Measurements from ENCODE around the gene TNFRSF9. TPM values are rescaled to one million over a fixed set of nuclear protein-coding genes. Genes with fewer than 3 reads are reported as not detected.

Gene TNFRSF9
- total and polyA plus RNA-seq, 9 of the 15 experiments (the other 6 are each of a cell fraction or from before 2014, with no cell fraction given), result 0.04 to 0.29 (median 0.08) TPM; not detected in 1

DNA sequence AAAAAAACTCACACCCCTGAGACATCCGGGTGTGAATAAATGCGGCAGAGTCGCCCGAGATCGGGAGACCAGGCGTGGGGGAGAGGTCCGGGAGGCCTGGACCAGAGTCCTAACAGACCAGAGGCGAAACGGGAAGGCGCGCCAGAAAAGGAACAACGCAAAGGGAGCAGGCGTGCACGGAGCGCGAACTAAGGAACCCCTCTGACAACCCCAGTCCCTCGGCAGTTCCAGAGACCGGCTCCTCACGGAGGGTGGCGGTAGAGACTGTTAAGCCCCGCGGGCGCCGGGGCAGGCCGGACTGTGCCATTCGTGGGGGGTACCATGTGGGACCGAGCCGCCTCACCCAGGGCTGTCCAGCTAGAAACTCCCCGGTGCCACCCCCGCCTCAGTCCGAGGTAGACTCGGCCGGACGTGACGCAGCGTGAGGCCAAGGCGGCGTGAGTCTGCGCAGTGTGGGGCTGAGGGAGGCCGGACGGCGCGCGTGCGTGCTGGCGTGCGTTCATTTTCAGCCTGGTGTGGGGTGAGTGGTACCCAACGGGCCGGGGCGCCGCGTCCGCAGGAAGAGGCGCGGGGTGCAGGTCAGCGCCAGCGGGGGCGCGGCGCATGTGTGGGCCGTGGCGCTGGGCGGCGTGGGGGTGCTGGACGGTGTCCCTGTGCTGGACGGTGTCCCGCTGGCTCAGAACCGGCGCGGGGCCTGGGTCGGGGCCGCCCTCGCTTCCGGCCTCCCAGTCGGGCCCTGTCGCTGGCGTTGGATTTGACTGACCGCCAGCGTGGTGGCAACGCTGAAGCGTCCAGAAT, 20.8 kb upstream of the TNFRSF9 start, which contains the start of gene PARK7 (continued):
- TF ChIP-seq, protein P1, sequence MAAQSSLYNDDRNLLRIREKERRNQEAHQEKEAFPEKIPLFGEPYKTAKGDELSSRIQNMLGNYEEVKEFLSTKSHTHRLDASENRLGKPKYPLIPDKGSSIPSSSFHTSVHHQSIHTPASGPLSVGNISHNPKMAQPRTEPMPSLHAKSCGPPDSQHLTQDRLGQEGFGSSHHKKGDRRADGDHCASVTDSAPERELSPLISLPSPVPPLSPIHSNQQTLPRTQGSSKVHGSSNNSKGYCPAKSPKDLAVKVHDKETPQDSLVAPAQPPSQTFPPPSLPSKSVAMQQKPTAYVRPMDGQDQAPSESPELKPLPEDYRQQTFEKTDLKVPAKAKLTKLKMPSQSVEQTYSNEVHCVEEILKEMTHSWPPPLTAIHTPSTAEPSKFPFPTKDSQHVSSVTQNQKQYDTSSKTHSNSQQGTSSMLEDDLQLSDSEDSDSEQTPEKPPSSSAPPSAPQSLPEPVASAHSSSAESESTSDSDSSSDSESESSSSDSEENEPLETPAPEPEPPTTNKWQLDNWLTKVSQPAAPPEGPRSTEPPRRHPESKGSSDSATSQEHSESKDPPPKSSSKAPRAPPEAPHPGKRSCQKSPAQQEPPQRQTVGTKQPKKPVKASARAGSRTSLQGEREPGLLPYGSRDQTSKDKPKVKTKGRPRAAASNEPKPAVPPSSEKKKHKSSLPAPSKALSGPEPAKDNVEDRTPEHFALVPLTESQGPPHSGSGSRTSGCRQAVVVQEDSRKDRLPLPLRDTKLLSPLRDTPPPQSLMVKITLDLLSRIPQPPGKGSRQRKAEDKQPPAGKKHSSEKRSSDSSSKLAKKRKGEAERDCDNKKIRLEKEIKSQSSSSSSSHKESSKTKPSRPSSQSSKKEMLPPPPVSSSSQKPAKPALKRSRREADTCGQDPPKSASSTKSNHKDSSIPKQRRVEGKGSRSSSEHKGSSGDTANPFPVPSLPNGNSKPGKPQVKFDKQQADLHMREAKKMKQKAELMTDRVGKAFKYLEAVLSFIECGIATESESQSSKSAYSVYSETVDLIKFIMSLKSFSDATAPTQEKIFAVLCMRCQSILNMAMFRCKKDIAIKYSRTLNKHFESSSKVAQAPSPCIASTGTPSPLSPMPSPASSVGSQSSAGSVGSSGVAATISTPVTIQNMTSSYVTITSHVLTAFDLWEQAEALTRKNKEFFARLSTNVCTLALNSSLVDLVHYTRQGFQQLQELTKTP (IDR thresholded peaks at IDR 0.05; ENCODE audit: low read depth in 1 of 2, partially characterized antibody in 2 of 2), result peak in 1 of 2 experiments; percentile 85
- TF ChIP-seq ZNF561 (CRISPR knock-in tag; conservative IDR thresholded peaks at IDR 0.05), result no peak
- TF ChIP-seq, protein P2, sequence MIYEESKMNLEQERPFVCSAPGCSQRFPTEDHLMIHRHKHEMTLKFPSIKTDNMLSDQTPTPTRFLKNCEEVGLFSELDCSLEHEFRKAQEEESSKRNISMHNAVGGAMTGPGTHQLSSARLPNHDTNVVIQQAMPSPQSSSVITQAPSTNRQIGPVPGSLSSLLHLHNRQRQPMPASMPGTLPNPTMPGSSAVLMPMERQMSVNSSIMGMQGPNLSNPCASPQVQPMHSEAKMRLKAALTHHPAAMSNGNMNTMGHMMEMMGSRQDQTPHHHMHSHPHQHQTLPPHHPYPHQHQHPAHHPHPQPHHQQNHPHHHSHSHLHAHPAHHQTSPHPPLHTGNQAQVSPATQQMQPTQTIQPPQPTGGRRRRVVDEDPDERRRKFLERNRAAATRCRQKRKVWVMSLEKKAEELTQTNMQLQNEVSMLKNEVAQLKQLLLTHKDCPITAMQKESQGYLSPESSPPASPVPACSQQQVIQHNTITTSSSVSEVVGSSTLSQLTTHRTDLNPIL (CRISPR knock-in tag; IDR thresholded peaks at IDR 0.05), result no peak
- peak; percentile 96 for TF ChIP-seq SUPT5H (IDR thresholded peaks at IDR 0.05)
- peak; percentile 99 for TF ChIP-seq KDM5B (IDR thresholded peaks at IDR 0.05; ENCODE audit: insufficient replicate concordance, low read depth, low read length)
- TF ChIP-seq ZFP91 (CRISPR knock-in tag; IDR thresholded peaks at IDR 0.05), result no peak
- TF ChIP-seq, protein P3, sequence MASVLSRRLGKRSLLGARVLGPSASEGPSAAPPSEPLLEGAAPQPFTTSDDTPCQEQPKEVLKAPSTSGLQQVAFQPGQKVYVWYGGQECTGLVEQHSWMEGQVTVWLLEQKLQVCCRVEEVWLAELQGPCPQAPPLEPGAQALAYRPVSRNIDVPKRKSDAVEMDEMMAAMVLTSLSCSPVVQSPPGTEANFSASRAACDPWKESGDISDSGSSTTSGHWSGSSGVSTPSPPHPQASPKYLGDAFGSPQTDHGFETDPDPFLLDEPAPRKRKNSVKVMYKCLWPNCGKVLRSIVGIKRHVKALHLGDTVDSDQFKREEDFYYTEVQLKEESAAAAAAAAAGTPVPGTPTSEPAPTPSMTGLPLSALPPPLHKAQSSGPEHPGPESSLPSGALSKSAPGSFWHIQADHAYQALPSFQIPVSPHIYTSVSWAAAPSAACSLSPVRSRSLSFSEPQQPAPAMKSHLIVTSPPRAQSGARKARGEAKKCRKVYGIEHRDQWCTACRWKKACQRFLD (CRISPR knock-in tag; IDR thresholded peaks at IDR 0.05), result no peak
- TF ChIP-seq SMAD4 (CRISPR knock-in tag; conservative IDR thresholded peaks at IDR 0.05), result peak; percentile 64; the same call in 1 of the 2 replicates
- TF ChIP-seq ZNF444 (CRISPR knock-in tag; IDR thresholded peaks at IDR 0.05), result no peak
- peak; percentile 51; the same call in 1 of the 2 replicates for TF ChIP-seq ETS1 (conservative IDR thresholded peaks at IDR 0.05; ENCODE audit: control insufficient read depth, low read depth, low read length)
- no peak for TF ChIP-seq ZNF282 (CRISPR knock-in tag; IDR thresholded peaks at IDR 0.05)
- TF ChIP-seq, protein P4, sequence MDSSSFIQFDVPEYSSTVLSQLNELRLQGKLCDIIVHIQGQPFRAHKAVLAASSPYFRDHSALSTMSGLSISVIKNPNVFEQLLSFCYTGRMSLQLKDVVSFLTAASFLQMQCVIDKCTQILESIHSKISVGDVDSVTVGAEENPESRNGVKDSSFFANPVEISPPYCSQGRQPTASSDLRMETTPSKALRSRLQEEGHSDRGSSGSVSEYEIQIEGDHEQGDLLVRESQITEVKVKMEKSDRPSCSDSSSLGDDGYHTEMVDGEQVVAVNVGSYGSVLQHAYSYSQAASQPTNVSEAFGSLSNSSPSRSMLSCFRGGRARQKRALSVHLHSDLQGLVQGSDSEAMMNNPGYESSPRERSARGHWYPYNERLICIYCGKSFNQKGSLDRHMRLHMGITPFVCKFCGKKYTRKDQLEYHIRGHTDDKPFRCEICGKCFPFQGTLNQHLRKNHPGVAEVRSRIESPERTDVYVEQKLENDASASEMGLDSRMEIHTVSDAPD (CRISPR knock-in tag; IDR thresholded peaks at IDR 0.05), result no peak
- peak; percentile 100 for TF ChIP-seq TCF7L2 (IDR thresholded peaks at IDR 0.05; ENCODE audit: low read depth, low read length)

All from K562 (cell line).